Skeletal muscle satellite cell (primary cell): ENCODE results near the gene CCDC85C. TPM values are rescaled to one million over a fixed set of nuclear protein-coding genes. Genes with fewer than 3 reads are reported as not detected.

ENCODE experiments used
- H3K27me3 ChIP-seq: 2 replicates; pipeline ENCODE4 v1.7.0; 2013; ENCODE audit warnings: low read length; ENCODE audit not compliant: control insufficient read depth, insufficient read depth
- H3K36me3 ChIP-seq: 2 replicates; pipeline ENCODE4 v1.7.0; 2013; ENCODE audit warnings: mild to moderate bottlenecking, control low read depth, low read length; ENCODE audit not compliant: insufficient read depth
- H3K4me1 ChIP-seq: 2 replicates; pipeline ENCODE4 v1.7.0; 2013; ENCODE audit warnings: low read length; ENCODE audit not compliant: control insufficient read depth, insufficient read depth
- H3K4me2 ChIP-seq: 2 replicates; pipeline ENCODE4 v1.7.0; 2013; ENCODE audit warnings: mild to moderate bottlenecking, low read length
- H3K4me3 ChIP-seq: 2 replicates; pipeline ENCODE4 v1.7.0; 2013; ENCODE audit warnings: low read length
- H3K9ac ChIP-seq: 2 replicates; pipeline ENCODE4 v1.7.0; 2013; ENCODE audit warnings: mild to moderate bottlenecking, low read depth, low read length, moderate library complexity
- H3K9me3 ChIP-seq: replicated peaks from 2 replicates; pipeline ENCODE4 v1.7.0; 2013; ENCODE audit warnings: mild to moderate bottlenecking, control low read depth, low read length
- total RNA-seq: library from RNA; depleted of rRNA; stranded (reverse); fragments of >200 nt; gene quantifications from 2 replicates; pipeline ENCODE4 v1.2.3, GENCODE V29; 2012; rRNA removed

The CCDC85C gene
- total RNA-seq = under 0.01 and 0.87 TPM in 2 replicates

DNA sequence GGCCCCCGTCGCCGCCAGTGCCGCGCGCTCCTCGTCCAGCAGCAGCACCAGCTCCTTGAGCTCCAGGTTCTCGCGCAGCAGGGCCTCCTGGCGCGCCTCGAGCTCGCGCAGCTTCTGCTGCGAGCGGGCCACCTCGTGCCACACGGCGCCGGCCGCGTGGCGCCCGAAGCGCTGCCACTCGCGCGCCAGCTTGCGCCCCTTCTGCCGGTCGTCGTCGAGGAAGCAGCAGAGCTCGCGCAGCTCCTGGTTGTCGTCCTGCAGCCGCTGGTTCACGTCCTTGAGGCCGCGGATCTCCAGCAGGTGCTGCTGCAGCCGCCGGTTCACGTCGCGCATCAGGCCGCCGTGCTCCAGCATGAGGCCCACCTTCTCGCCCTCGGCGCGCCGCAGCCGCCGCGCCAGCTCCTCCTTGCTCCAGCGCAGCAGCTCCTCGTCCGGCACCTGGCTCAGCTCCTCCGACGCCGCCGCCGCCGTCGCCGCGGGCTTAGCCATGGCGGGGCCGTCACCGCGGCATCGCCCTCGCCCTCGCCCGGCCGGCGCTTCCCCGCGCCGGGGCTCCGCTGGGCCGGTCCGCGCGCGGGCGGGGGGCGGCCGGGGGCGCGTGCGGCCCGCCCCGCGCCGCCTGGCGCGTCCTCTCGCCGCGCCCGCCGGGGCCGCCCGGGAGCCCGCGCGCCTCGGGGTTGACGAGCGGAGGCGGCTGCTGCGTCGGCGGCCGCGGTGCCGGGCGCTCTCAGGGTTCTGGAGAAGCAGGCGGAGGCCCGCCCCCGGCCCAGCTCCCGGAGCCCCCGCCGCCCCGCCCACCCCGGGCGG is at the start of gene CCDC85C:
Gene CCDC85C, minus strand, starts transcription at position 737 of the 807 bp plus-strand sequence. Its CDS starts 248 bp downstream, at position 489.
- Histone ChIP-seq H3K36me3 (no peaks in the 10 kb centered on the region), H3K27me3 (no peaks in the 10 kb centered on the region), H3K4me1 (peaks cover 26% of the 10 kb centered on the region), H3K4me3 (peak within 1 kb of the TSS; percentile 79), H3K9me3 (no peaks in the 10 kb centered on the region), H3K4me2 (peak within 1 kb of the TSS; percentile 83), H3K9ac (peak within 1 kb of the TSS; percentile 78)

DNA sequence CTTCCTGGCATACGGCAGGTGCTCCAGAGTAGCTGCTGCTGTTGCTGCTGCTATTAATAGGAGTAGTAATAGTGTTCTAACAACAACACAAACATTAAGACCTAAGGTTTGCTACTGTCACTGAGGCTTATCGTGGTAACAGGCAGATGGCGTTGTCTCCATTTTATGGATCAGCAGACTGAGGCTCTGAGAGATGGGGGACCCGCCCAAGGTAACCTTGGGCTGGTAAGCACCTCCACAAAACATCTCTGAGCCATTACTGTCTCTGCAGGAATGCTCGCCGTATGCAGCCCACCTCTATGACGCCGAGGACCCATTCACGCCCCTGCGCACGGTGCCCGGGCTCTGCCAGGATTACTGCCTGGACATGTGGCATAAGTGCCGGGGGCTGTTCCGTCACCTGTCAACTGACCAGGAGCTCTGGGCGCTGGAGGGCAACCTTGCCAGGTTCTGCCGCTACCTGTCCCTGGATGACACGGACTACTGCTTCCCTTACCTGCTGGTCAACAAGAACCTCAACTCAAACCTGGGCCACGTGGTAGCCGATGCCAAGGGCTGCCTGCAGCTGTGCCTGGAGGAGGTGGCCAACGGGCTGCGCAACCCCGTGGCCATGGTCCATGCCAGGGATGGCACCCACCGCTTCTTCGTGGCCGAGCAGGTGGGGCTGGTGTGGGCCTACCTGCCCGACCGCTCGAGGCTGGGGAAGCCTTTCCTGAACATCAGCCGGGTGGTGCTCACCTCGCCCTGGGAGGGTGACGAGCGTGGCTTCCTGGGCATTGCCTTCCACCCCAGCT is 48.1 kb upstream of the CCDC85C start:
- no peak overlapping the region for H3K4me3 ChIP-seq
- H3K9me3 ChIP-seq = no peaks in the 10 kb centered on the region
- H3K9ac ChIP-seq = no peak overlapping the region
- peaks cover 9% of the 10 kb centered on the region for H3K4me1 ChIP-seq
- H3K27me3 ChIP-seq = peaks cover 5% of the 10 kb centered on the region
- H3K4me2 ChIP-seq = no peak overlapping the region
- H3K36me3 ChIP-seq = no peaks in the 10 kb centered on the region

DNA sequence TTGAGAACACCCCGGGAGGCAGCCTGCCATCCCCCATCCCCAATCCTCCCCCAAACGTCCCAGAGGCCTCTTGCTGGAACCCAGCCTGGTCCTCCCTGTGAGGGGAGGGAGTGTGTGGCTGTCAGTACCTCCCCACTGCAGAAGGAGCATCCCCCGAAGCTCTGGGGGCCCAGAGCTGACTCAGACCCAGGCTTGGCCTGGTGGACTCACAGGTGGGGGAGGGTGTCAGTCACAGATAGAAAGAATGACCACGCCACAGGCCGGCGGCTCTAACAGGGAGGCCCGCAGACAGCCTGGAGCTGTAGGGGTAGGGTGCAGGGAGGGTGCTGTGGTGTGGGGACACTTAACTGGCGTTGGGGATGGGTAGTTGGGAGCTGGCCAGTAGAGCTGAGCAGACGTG is 46.2 kb upstream of the CCDC85C start:
- no peaks in the 10 kb centered on the region for H3K27me3 ChIP-seq

DNA sequence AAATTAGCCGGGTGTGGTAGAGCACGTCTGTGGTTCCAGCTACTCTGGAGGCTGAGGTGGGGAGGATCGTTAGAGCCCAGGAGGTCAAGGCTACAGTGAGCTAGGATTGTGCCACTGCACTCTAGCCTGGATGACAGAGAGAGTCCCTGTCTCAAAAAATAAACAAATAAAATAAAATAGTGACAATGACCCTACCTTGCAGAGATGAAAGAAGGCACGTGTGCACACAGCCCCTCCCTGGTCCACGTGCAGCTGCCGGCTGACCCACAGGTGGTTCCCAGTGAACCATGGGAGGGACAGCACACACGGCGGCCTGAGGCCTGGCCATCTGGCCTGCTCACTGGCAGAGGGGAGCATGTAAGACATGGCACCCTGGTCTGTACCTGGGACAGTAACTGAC is 45.6 kb upstream of the CCDC85C start:
- Histone ChIP-seq H3K36me3 (no peaks in the 10 kb centered on the region), H3K9me3 (no peaks in the 10 kb centered on the region), H3K4me1 (peaks cover 21% of the 10 kb centered on the region), H3K4me3 (no peak overlapping the region), H3K27me3 (no peaks in the 10 kb centered on the region), H3K4me2 (no peak overlapping the region), H3K9ac (no peak overlapping the region)

More for the DNA sequence above, 46.2 kb upstream of the CCDC85C start:
- Histone ChIP-seq H3K4me3 (no peak overlapping the region), H3K36me3 (no peaks in the 10 kb centered on the region), H3K9ac (no peak overlapping the region), H3K4me1 (peaks cover 15% of the 10 kb centered on the region), H3K9me3 (no peaks in the 10 kb centered on the region), H3K4me2 (no peak overlapping the region)

DNA sequence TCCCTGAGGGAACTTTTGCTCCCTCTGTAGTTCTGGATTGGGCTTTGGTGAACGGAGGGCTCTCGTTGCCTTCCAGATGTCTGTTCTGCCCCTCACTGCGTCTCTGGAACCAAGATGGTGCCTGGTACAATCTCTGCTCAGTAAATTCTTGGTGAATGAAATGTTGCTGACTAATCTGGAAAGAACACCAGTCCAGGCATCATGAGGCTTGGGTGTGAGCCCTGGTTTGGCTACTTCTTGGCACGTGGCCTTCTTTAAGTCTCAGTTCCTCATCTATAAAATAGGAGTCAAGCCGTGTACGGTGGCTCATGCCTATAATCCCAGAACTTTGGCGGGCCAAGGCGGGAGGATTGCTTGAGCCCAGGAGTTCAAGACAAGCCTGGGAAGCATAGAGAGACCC is 45.2 kb upstream of the CCDC85C start:
- Histone ChIP-seq H3K4me2 (no peak overlapping the region), H3K36me3 (no peaks in the 10 kb centered on the region), H3K4me3 (no peak overlapping the region), H3K27me3 (no peaks in the 10 kb centered on the region), H3K9me3 (no peaks in the 10 kb centered on the region), H3K9ac (no peak overlapping the region), H3K4me1 (peaks cover 23% of the 10 kb centered on the region)

DNA sequence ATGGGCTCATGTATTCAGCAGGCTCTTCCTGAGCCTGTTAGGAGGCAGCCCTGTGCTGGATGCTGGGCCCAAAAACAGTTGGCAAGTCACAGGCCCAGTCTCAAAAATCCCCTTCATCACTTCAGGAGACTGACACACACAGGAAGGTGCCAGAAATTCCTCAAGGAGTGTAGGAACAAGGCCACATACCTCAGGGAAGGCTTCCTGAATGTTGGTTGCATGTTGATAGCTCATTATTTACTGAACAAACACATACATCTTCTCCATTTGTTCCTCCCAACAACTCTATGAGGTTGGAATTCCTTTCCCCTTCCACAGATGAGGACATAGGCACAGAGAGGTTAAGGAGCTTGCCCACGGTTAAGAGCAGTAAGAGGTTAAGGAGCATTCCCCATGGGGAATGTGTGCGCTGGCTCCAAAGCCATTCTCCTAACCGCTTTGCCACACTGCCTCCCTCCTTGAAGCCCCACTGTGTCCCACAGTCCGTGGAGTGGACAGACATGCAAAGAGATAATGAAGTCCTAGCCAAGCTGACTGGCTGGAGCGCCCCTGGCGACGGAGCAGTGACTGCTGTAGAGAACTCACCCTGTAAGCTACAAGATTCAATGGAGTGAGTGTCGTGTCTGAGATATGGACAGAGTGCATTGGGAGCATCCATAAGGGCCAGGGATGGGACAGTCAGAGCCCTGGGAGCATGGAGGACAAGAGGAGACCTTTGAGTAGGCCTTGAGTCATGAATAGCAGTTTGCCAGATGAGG is 44.2 kb upstream of the CCDC85C start:
- Histone ChIP-seq H3K9ac (no peak overlapping the region), H3K36me3 (no peaks in the 10 kb centered on the region), H3K4me3 (no peak overlapping the region), H3K4me1 (peaks cover 23% of the 10 kb centered on the region), H3K9me3 (no peaks in the 10 kb centered on the region), H3K27me3 (no peaks in the 10 kb centered on the region), H3K4me2 (no peak overlapping the region)

DNA sequence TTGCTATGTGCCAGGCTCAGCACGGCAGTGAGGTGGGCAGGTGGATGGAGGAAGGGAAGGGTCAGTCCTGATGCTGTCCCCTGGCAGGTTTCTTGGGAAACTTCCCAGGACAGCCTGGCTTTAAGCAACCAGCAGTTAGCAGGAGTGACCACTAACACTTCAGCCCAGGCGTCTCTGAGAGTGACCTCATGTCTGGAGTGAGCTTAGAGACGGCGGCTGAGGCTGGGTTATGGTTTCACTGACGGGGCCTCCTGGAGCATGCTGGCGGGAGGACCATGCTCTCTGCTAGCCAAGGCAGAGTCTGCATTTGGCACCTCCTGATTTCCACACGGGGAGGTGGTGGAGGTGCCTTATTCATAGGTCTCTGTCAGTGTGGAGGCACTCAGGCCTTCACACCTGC is 43.4 kb upstream of the CCDC85C start:
- no peaks in the 10 kb centered on the region for H3K36me3 ChIP-seq
- H3K4me2 ChIP-seq = no peak overlapping the region
- no peaks in the 10 kb centered on the region for H3K9me3 ChIP-seq
- H3K4me3 ChIP-seq = no peak overlapping the region
- H3K27me3 ChIP-seq = no peaks in the 10 kb centered on the region
- H3K9ac ChIP-seq = no peak overlapping the region
- peaks cover 23% of the 10 kb centered on the region for H3K4me1 ChIP-seq

DNA sequence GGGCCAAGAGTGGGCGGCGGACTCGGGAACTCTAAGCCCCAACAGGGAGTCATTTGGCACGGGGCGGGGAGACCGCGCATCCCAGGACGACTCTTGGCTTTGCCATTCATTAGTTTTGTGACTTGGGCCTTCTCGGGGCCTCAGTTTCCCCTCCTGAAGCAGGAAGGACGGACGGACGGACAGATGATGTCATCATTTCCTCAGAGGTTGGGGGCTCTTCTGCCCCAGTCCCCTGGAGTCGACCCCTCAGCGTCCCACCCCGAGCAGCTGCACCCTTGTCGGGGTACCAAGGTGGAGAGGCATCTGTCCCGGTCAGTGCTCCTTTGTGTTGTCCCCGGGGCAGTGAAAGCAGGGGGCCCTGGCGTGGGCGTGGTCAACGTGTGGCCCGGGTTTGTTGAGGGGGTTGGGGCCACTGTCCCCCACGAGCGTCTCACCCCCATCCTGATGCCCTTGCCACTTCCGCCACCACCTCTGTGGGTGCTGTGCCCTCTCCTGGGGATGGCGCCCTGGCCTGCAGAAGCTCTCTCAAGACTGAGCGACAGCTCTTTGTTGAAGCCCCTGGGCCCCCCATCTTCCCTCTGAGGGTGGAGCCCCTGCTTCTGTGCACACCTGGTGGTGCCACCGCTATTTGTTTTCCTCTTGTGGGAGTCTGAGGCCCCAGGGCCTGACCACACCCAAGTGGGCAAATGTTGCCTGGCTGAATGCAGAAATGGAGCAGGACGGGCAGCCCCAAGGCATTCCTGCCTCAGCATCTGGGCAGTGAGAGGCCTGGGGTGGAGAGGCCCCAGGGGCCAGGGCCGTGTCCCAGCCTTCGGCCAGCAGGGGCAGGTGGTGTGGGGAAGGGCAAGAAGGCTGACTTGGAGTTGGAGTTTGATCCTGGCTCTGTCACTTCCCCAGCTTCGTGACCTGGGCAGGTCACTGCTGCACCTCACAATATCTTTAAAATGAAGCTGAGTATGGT is 41.8 kb upstream of the CCDC85C start:
- Histone ChIP-seq H3K4me2 (peak overlapping the region; percentile 93), H3K4me3 (peak overlapping the region; percentile 70), H3K36me3 (no peaks in the 10 kb centered on the region), H3K9me3 (no peaks in the 10 kb centered on the region), H3K27me3 (no peaks in the 10 kb centered on the region), H3K4me1 (peaks cover 23% of the 10 kb centered on the region), H3K9ac (peak overlapping the region; percentile 78)

DNA sequence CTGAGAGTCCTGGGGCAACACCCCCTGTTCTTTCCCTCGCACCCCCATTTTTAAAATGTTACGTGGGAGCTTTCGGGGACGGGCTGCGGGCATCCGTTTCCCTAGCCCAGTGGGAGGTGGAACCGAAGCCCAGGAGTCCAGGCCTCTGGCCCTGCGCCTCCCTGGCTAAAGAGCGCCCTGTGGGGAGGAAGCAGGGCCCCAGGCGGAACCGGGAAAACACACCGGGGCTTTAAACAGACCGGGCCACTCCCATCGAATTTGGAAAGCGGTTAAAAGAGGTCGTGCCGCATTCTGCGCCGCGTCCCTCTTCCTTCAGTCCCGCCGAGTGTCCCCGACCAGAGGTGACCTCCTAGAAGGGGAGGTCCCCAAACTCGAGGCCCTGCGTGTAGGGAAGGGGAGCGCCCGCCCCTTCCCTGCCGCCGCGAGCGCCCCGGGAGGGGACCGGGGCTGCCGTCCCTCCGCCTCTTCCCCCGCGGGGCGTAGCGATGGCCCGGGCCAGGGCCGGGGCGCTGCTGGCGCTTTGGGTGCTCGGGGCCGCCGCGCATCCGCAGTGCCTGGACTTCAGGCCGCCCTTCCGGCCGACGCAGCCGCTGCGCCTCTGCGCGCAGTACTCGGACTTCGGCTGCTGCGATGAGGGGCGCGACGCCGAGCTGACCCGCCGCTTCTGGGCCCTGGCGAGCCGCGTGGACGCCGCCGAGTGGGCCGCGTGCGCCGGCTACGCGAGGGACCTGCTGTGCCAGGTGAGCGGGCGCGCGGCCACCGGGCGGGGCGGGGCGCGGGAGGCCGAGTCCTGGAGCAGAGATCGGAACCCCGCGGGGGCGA is 40.9 kb upstream of the CCDC85C start, which contains the start of gene HHIPL1:
Gene HHIPL1, plus strand, starts transcription at position 407 of the 822 bp plus-strand sequence. Its CDS starts 79 bp downstream, at position 486.
- peak within 1 kb of the TSS; percentile 93 for H3K4me2 ChIP-seq
- H3K4me1 ChIP-seq = peaks cover 23% of the 10 kb centered on the region
- peak within 1 kb of the TSS; percentile 70 for H3K4me3 ChIP-seq
- H3K36me3 ChIP-seq = no peaks in the 10 kb centered on the region
- no peaks in the 10 kb centered on the region for H3K9me3 ChIP-seq
- peak within 1 kb of the TSS; percentile 78 for H3K9ac ChIP-seq
- no peaks in the 10 kb centered on the region for H3K27me3 ChIP-seq
